ENCODE results near the gene TSC22D2.

Gene TSC22D2

DNA sequence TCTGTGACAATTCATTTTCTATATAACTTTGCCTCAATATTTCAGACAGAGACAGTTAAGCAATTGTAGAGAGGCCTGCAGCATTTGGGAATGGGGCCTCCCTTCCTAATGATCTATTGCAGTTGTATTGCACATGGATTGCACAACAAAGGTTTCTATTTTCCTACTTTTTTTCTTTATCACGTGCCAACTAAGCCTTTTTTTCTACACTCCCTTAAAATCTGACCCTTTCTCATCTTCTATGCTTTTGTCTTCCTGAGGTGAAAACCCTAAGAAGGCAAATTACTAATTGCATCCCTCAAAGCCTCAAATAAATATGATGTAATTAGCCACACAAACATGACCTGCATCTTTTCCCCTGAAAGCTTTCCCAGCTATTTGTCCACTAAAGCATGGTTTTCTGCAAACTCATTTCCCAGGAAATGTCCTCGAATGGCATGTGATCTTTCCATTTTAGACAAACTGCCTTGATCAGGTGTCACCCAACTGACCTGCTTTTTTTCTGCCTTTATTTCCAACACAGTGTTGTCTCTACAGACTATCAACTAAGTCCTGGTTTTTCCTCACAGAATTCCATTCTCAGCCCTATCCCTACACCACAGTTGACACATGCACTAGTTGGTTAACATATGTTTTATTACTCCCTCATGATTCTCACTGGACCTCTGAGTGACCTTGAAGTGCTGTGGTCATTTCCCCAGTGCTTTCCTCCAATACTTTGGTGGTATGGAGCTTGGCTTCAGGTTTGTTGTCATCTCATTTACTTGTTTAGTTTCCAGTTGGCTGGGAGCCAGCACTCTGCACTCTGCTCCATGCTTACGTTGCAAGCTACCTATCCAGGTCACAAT lies 31.9 kb upstream of the TSC22D2 start:
- no peak overlapping the region for H3K4me3 ChIP-seq (ENCODE audit: low read length)
- TF ChIP-seq ZNF274 (IDR thresholded peaks at IDR 0.05; ENCODE audit: low read depth, low read length): no peak

DNA sequence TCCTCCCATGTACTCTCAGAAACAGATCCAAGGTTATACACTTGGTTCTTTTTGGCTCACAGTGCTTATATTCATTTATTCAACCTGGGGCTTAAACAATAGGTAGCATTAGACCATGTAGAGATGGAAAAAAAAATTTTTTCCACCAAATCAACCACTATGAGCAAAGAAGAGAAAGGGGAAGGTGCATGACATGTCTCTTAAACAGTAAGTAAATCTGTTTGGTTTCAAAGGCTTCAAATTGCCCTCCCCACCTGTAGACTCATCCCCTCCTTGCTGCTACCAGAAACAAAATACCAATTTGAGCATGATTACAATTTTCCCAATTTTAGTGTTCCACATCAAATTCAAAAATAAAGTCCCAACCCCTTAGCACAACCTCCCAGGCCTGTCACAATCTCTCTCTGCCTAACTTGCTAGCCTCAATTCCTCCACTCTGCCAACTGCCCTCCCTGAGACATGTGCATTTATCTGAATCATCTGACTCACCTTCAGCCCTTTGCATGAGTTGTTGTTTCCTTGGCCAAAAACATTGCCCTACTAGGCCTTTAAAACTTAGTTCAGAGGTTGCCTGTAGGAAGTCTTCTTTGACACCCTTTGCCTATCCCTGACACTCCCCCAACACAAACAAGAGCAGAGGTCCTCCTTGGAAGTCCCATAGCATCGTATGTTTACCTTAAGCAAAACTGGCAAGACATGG lies 30.3 kb upstream of the TSC22D2 start:
- H3K4me3 ChIP-seq (ENCODE audit: low read length): no peak overlapping the region
- no peak for TF ChIP-seq ZNF274 (IDR thresholded peaks at IDR 0.05; ENCODE audit: low read depth, low read length)

DNA sequence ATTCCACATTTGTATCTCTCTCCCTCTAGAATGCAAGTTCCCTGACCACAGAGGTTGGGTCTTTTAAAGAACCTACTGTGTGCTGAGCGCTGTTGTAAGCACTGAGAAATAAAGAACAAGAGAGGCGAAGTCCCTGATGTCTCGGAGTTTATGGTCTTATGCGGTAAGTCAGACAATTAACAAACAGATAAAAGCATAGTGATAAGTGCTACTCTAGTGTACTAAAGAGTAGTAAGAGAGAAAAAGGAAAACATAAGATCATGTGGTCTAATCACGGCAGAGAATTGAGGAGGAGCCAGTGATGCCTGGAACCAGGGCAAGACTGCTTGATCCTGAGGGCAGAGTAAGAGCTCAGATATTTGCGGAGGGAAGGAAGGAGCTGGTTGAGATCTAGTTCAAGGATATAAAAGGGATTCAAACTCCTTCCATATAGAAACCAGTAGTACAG lies 29.8 kb upstream of the TSC22D2 start:
- TF ChIP-seq ZNF274 (IDR thresholded peaks at IDR 0.05; ENCODE audit: low read depth, low read length): no peak

DNA sequence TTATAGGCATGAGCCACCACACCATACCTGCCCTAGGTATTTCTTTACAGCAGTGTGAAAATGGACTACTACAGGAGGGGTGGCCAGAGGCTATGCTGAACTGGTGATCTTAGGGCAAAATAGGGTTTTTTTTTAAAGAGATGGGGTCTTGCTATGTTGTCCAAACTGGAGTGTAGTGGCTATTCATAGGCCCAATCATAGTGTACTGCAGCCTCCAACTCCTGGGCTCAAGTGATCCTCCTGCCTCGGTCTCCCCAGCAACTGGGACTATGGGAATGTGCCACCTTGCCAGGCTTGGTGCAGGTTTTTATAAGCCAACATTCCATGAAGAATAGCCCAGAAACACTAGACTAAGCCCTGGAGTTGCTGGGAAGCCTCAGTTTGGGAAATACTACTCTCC lies 28.6 kb upstream of the TSC22D2 start:
- no peak for TF ChIP-seq ZNF274 (IDR thresholded peaks at IDR 0.05; ENCODE audit: low read depth, low read length)
- H3K4me3 ChIP-seq (ENCODE audit: low read length): no peak overlapping the region

More for the DNA sequence above, 29.8 kb upstream of the TSC22D2 start:
- H3K4me3 ChIP-seq (ENCODE audit: low read length): no peak overlapping the region

DNA sequence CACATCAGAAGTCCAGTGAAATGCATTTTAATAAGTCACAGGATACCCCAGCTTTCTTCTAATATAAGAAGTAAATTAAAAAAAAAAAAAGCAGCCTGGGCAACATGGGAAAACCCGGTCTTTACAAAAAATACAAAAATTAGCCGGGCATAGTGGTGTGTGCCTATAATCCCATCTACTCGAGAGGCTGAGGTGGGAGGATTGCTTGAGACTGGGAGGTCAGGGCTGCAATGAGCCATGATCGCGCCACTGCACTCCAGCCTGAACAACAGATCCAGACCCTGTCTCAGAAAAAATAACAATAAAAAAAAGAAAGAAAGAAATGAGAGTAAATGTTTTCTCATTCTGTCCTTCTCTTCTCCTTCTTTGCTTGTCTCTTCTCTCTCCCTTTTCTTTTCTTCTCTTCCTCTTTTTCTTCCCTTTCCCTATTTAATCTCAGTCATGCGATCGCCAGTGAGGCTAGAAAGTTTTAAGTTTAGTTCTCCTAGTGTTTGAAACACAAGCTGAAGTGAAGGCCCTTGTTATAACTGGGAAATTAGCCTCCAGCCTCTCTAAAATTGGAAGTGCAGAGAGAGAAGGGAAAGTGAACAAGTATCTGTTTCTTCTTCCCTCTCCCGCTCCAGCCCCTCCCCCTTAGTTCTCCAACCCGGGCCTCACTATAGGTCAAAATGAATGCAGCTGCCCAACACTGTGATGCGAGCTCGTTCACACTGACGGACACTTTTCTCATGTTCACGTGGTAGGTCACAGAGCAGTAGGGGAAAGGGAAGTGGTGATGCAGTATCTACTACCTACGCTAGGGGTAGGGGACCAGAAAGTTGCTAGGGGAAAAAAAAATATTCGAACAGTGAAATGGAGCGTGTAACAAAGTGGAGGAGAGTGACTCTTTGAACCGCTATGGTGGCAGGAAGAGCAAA lies 23.5 kb upstream of the TSC22D2 start:
- peak overlapping the region; percentile 20 for H3K4me3 ChIP-seq (ENCODE audit: low read length)
- no peak for TF ChIP-seq ZNF274 (IDR thresholded peaks at IDR 0.05; ENCODE audit: low read depth, low read length)

DNA sequence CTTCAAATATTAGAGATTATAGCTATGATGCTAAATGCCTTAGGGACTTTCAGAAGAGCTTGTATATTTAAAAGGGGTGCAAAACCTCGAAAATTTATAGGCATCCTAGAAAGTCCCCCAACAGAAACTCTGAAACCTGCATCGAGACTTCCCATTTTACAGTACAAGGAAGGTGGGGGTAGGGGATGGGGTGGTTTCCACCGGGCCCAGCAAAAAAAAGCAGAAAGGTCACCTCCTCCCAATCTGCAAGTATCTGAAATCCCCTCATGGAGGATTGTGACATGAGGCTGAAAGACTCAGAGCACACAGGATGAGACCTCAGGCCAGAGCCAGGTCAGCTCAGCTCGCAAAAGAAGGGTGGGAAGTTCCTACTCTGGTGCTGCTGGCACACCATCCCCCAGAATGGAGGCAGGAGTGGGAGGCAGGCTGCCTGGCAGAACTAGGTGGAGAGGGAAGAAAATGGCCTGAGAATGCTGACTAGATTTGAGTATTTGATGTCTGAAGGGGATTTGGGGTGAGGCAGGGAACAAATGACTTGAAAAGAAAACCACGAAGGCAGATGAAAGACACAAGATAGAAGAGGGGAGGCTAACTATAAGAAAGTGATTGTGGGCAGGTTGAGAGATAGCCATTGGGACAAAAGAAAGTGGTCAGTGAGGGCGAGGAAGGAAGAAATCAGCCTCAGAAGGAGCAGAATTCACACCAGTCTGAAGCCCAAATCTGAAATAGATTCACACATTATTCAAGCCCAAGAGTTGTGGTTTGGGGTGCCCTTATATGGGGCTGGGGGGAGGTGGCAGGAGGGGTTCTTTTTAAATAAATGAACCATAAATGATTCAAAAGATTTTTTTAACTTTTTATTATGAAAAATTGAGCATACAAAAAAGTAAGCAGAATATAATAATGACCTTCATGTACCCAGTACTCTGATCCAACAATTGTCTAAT lies 22.5 kb upstream of the TSC22D2 start:
- TF ChIP-seq ZNF274 (IDR thresholded peaks at IDR 0.05; ENCODE audit: low read depth, low read length): no peak
- peak overlapping the region; percentile 15; the same call in 1 of the 2 replicates for H3K4me3 ChIP-seq (ENCODE audit: low read length)

DNA sequence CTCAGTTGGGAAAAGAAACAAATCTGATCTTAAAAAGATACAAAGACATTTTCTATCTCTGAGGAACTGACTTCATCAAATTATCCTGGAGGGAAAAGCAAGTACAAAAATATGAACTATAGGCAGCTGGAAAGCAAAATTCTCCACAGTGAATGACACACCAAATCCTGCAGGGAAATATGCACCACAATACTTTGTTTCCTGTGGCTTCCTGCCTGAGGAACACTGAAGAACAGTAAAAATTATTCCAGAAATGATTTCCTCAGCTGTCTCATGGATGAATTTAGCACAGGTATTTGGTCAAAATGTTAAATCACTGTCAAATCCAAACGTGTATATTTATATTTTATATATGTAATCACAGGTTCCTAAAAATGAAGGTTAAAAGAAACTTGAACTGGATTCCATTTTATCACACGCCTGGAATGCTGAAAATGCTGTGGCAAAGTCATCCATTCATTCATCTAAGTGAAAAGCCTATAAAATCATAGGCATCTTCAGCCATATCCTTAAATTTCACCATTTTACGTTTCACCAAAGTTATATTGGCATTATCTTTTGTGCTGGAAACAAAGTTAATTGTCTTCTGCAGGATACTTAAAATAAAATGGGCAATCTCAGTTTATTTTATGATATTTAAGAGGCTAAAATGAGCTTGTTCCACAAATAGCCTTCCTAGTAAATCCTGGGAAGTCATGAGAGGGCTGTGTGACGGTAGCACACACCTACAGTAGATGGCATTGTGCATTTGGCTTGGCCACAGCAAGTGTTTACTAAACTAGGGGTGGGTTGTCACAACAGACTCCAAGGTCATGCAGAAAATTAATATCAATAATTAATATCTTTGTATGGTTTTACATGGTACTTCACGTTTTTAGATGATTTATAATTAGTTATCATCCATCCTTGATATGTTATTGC lies 19.3 kb upstream of the TSC22D2 start:
- TF ChIP-seq ZNF274 (IDR thresholded peaks at IDR 0.05; ENCODE audit: low read depth, low read length): no peak
- no peak overlapping the region for H3K4me3 ChIP-seq (ENCODE audit: low read length)

DNA sequence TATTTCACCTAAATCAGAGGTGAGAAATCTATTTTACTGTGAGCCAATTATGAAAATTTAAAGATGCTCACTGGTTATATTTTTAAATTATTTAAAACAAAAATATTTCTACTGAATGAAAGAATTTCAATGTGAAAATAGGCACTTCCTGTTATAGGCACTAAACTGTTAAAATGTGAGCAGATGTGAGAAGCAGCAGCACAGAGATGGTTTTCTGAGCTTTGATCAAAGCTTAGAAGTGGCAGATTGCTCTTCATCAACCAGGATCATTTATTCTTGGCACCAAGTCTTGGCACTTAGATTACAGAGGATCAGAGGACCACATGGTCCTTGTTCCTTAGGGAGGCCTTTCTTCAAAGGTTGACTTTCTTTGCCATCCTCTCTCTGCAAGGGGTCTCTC lies 18.0 kb upstream of the TSC22D2 start:
- H3K4me3 ChIP-seq (ENCODE audit: low read length): no peak overlapping the region
- TF ChIP-seq ZNF274 (IDR thresholded peaks at IDR 0.05; ENCODE audit: low read depth, low read length): no peak

DNA sequence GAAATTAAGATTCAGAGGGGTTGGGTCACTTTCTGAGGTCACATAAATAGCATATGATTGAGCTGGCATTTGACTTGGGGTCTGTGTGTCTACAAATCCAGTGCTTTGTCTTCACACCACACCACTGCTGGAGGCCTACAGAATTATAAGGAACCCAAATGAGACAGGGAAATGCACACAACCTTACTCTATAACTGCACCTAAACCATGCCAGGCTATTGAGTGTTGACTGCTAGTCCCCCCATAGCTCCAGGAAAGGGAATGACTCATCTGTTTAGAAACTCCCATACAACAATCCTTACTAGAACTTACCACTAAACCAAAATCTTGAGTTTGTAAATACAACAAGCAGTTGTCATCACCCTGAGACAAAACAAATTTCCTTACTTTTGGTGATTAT lies 16.9 kb upstream of the TSC22D2 start:
- no peak overlapping the region for H3K4me3 ChIP-seq (ENCODE audit: low read length)
- TF ChIP-seq ZNF274 (IDR thresholded peaks at IDR 0.05; ENCODE audit: low read depth, low read length): no peak

DNA sequence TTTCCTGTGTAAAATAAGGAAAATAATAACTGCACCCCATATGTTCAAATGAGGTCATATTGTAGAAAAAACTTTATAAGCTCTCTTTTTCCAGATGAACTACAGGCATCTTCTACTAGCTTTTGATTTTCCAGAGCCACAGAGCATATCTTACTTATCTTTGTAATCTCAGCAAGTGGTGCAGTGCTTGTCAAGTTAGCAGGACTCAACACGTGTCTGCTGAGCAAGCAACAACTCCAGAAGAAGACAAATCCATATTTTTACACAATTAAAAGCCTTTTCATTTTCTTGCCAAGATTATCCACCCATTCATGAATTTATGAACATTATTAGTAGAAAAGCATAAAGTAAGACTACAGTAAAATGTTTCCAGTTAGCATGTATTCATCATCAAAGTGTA lies 14.4 kb upstream of the TSC22D2 start:
- no peak overlapping the region for H3K4me3 ChIP-seq (ENCODE audit: low read length)
- no peak for TF ChIP-seq ZNF274 (IDR thresholded peaks at IDR 0.05; ENCODE audit: low read depth, low read length)

DNA sequence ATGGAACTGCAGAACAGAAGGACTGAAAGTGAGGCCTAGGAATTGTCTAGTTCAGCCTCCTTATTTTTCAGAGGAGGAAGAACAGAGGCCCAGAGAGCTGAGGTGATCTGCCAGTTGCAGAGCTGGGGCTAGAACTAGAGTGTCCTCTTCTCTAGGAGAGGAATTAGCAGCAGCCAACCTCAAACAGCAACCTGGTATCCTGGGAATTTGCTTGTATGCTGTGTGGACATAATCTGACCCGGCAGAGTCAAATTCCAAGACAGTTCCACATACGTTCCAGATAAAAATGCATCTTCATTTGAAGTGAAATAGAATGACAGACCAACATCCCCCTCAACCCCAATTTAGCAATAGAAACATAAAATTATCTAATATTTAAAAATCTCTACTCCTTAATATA lies 13.5 kb upstream of the TSC22D2 start:
- no peak for TF ChIP-seq ZNF274 (IDR thresholded peaks at IDR 0.05; ENCODE audit: low read depth, low read length)
- no peak overlapping the region for H3K4me3 ChIP-seq (ENCODE audit: low read length)

DNA sequence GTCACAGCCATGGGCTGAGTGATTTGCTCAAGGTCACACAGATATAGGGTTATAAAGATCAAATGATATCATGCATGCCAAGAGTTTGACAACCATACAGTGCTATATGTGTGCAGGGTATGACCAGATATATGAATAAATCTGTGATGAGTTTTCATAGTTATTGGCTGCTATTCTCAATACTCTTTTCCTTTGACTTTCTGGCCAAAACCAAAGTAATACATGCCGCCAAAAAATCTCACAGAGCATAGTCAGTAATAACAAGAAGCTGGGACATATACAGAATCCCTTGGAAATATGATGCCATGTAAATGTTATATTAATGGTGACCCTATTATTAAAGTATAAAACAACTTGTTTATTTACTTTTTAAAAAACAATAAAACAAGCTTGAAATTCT lies 11.6 kb upstream of the TSC22D2 start:
- TF ChIP-seq ZNF274 (IDR thresholded peaks at IDR 0.05; ENCODE audit: low read depth, low read length): no peak
- H3K4me3 ChIP-seq (ENCODE audit: low read length): no peak overlapping the region
